GM12873 (cell line): ENCODE results near the gene PITPNC1.

Source experiments
- CTCF ChIP-seq: IDR thresholded peaks from 2 replicates; pipeline ENCODE4 v1.5.1; 2012; ENCODE audit warnings: low read depth, mild to moderate bottlenecking, moderate library complexity, low read length, control low read depth; ENCODE audit not compliant: insufficient read depth; ENCODE audit errors: missing control alignments

Gene PITPNC1

DNA sequence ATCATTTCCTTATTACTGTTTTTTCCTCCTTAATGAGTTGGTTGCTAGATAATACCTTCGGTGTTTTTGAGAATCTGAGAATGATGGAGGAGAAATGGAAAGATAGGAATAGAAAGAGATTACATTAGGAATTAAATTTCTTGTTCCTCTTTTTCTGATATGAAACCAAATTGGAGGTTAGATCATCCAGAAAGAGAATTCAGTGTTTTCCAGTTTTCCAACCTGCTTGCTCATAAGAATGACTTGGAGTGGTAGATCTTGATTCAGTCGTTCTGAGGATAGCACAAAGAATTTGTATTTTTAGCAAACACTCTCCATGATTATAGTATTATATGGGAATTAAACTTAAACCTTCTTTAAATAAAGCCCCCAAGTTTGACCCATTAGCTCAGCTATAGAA, 35.9 kb downstream of the PITPNC1 start:
- no peak for TF ChIP-seq CTCF

GRCh38 chr17:67413388-67413787, 36.3 kb downstream of the PITPNC1 start:
- TF ChIP-seq CTCF = no peak

DNA sequence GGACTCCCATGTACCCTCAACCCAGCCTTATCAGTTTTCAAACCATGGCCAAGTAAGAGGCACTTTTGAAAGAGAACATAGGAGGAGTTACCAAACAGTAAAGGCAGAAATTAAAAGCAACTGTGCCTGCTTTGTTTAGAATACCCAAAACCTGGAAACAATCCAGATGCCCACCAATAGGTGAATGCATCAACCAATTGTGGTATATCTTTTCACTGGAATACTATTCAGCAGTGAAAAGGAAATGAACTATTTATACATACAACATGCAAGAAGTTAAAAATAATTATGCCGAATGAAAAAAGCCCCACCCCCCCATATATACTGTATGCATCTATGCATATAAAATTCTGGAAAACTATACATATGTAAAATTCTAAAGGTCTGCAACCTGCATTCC, 37.0 kb downstream of the PITPNC1 start:
- TF ChIP-seq CTCF = no peak

DNA sequence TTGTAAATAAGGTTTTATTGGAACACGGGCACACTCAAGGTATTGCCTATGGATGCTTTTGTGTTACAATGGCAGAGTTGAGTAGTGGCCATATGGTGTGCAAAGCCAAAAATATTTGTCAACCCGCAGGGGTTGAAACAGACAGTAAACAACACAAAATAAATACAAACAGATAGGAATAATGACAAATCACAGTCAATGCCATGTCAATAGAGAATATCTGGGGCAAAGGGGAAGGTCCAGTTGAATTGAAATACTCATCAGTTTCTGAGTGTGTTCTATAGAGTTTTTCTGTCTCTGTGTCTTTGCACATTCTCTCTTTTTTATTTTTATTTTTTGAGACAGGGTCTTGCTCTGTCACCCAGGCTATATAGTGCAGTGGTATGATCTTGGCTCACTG, 37.5 kb downstream of the PITPNC1 start:
- TF ChIP-seq CTCF = no peak

DNA sequence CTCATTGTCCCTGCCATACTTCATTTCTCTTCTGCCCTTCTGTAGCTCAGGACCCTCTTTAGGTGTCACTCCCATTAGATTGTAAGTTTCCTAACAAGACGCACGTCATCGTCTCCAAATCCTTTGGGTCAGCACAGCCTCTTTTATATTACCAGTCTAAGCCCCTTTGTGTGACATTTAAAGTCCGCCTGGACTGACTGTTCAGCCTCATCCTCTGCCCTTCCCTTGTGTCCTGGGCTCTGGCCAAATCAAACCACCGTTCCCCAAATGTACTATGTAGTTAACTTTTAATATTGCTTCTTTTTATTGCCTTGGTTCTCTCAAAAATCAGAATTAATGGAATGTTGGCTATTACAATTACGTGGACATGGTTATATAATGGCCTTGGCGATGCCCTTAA, 38.2 kb downstream of the PITPNC1 start:
- no peak for TF ChIP-seq CTCF

- TF ChIP-seq CTCF = no peak
These were observed 40.4 kb downstream of the PITPNC1 start for GRCh38 chr17:67417507-67417906.

DNA sequence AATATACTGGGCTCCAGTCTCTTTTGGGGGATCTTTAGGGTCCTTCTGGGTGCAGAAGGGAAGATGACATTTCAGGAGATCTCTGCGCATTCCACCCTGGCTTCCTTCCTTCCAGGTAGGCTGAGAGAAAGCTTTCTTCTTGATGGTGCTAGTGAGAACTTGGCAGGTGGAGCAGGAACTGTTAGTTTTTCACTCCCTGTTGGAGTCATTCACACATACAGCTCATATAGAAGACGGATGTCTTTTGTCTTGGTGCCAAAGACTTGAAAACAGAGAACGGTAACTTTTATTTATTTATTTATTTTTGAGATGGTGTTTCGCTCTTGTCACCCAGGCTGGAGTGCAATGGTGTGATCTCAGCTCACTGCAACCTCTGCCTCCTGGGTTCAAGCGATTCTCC, 43.9 kb downstream of the PITPNC1 start:
- TF ChIP-seq CTCF = no peak

DNA sequence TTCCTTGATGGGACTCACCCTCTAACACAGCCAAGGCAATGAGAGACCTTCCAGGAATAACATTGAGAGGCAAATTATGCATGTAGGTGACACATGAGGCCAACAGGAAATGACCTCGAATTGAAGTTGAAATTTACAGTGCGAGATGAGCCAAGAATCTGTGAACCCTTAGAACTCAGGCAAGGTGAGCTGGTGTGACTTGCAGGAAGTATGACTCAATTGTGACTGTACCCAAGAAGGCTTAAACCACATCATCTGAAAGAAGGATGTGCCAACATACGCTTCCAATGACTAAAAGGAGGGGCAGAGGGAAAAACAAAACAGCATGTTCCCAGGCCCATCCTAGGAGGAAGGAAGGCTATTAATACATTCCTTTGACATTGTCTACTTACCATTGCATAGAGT, 44.8 kb downstream of the PITPNC1 start:
- no peak for TF ChIP-seq CTCF
